ENCODE measurements around the gene GNA14. TPM values are rescaled to one million over a fixed set of nuclear protein-coding genes. Genes with fewer than 3 reads are reported as not detected.

GNA14 gene
- total RNA-seq, 1 donor from 2014 or later, result not detected

GRCh38 chr9:77440057-77440456, 208.1 kb downstream of the GNA14 start:
- no peaks in the 10 kb centered on the region for H3K9me3 Mint-ChIP-seq (ENCODE audit: unreplicated experiment)
- peaks cover 34% of the 10 kb centered on the region for H3K27me3 Mint-ChIP-seq (ENCODE audit: unreplicated experiment)
- H3K4me1 Mint-ChIP-seq (ENCODE audit: unreplicated experiment), result peaks cover 22% of the 10 kb centered on the region
- no peak for TF ChIP-seq CTCF (IDR thresholded peaks at IDR 0.05)
- peak; percentile 93 for DNase-seq (ENCODE audit: extremely low spot score, unreplicated experiment)
- H3K4me3 Mint-ChIP-seq (ENCODE audit: unreplicated experiment), result peak overlapping the region; percentile 56
- peak overlapping the region; percentile 53 for H3K27ac Mint-ChIP-seq (ENCODE audit: unreplicated experiment)
- H3K36me3 Mint-ChIP-seq (ENCODE audit: unreplicated experiment), result no peaks in the 10 kb centered on the region

DNA sequence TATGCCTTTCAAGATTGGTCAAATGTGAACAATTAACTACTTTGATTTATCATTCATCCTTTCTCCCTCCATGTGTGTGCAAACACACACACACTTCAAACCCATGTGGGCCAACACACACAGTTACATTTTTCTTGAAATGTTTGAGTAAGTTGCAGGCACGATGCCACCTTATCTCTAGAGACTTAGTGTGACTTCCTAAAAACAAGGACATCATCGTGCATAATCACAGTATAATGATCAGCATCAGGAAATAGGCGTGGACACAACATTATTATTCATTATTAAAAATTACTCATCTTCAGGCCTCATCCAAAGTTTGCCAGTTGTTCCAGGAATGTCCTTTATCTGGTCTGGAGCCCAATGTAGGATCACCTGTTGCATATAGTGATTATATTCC, 209.5 kb downstream of the GNA14 start:
- Mint-ChIP-seq H3K9me3 (ENCODE audit: unreplicated experiment) (no peaks in the 10 kb centered on the region), H3K36me3 (ENCODE audit: unreplicated experiment) (no peaks in the 10 kb centered on the region), H3K4me3 (ENCODE audit: unreplicated experiment) (no peak overlapping the region), H3K27me3 (ENCODE audit: unreplicated experiment) (peaks cover 30% of the 10 kb centered on the region), H3K4me1 (ENCODE audit: unreplicated experiment) (peaks cover 26% of the 10 kb centered on the region), H3K27ac (ENCODE audit: unreplicated experiment) (no peak overlapping the region)
- no peak for DNase-seq (ENCODE audit: extremely low spot score, unreplicated experiment)
- no peak for TF ChIP-seq CTCF (IDR thresholded peaks at IDR 0.05)

- peaks cover 21% of the 10 kb centered on the region for H3K27me3 Mint-ChIP-seq (ENCODE audit: unreplicated experiment)
- H3K9me3 Mint-ChIP-seq (ENCODE audit: unreplicated experiment), result no peaks in the 10 kb centered on the region
- no peak for TF ChIP-seq CTCF (IDR thresholded peaks at IDR 0.05)
- H3K4me3 Mint-ChIP-seq (ENCODE audit: unreplicated experiment), result no peak overlapping the region
- no peak for DNase-seq (ENCODE audit: extremely low spot score, unreplicated experiment)
- H3K27ac Mint-ChIP-seq (ENCODE audit: unreplicated experiment), result no peak overlapping the region
- H3K4me1 Mint-ChIP-seq (ENCODE audit: unreplicated experiment), result peaks cover 20% of the 10 kb centered on the region
- no peaks in the 10 kb centered on the region for H3K36me3 Mint-ChIP-seq (ENCODE audit: unreplicated experiment)
Measured at GRCh38 chr9:77435688-77436087, 212.4 kb downstream of the GNA14 start.

DNA sequence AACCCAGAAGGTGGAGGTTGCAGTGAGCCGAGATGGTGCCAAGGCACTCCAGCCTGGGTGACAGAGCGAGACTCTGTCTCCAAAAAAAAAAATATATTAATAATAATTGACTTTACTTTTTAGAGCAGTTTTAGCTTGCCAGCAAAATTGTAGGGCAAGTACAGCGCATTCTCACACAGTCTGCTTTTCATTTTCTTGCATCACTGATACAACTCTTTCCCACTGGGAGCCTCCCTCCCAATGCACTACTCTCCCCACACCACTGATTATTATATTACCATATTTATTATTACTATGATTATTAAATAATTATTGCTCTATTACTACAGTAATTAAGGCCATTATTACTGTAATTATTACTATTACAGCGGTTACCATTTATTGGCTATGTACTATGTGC, 212.8 kb downstream of the GNA14 start:
- H3K4me1 Mint-ChIP-seq (ENCODE audit: unreplicated experiment), result peaks cover 18% of the 10 kb centered on the region

More for the DNA sequence above, 212.8 kb downstream of the GNA14 start:
- peaks cover 21% of the 10 kb centered on the region for H3K27me3 Mint-ChIP-seq (ENCODE audit: unreplicated experiment)
- H3K4me3 Mint-ChIP-seq (ENCODE audit: unreplicated experiment), result no peak overlapping the region
- no peak for TF ChIP-seq CTCF (IDR thresholded peaks at IDR 0.05)
- no peaks in the 10 kb centered on the region for H3K9me3 Mint-ChIP-seq (ENCODE audit: unreplicated experiment)
- H3K36me3 Mint-ChIP-seq (ENCODE audit: unreplicated experiment), result no peaks in the 10 kb centered on the region
- no peak overlapping the region for H3K27ac Mint-ChIP-seq (ENCODE audit: unreplicated experiment)
- DNase-seq (ENCODE audit: extremely low spot score, unreplicated experiment), result no peak
